Mucosa of descending colon (tissue), 3 donors: ENCODE results near the gene TRAPPC3. TPM values are rescaled to one million over a fixed set of nuclear protein-coding genes. Genes with fewer than 3 reads are reported as not detected.

Source experiments
- ATAC-seq: fragments of 200-7000 bp; cut with Tn5 transposase; one replicate; pipeline ENCODE4 v1.9.1; 2020; ENCODE audit warnings: mild to moderate bottlenecking, moderate library complexity
- DNase-seq, 3 donors: peaks; one replicate each; pipeline ENCODE4 v3.0.0-alpha.2; 2020
- H3K36me3 ChIP-seq: fragments of 200-600 bp; one replicate; pipeline ENCODE4 v1.8.0; 2021; ENCODE audit warnings: low read depth, mild to moderate bottlenecking
- H3K4me1 ChIP-seq: fragments of 200-600 bp; one replicate; pipeline ENCODE4 v1.8.0; 2021; ENCODE audit warnings: low read depth, mild to moderate bottlenecking
- H3K4me3 ChIP-seq: fragments of 200-600 bp; one replicate; pipeline ENCODE4 v1.8.0; 2021; ENCODE audit warnings: mild to moderate bottlenecking
- H3K9me3 ChIP-seq: fragments of 200-600 bp; one replicate; pipeline ENCODE4 v1.8.0; 2021; ENCODE audit warnings: mild to moderate bottlenecking
- CTCF ChIP-seq: fragments of 200-600 bp; IDR thresholded peaks from one replicate; pipeline ENCODE4 v1.8.0; 2022; ENCODE audit warnings: antibody characterized with exemption, mild to moderate bottlenecking
- intact Hi-C, 2 donors: fragments of 100-400 bp; cut with DNase I in 1 of 2; cut with micrococcal nuclease in 1 of 2; formaldehyde crosslinking; loops; one replicate each; pipeline versions ENCODE4 v1.11.0 to v1.11.1; 2022; cut with DNase I, micrococcal nuclease
- total RNA-seq, 3 donors: library from RNA; stranded (reverse); fragmentation: NEBNext Ultra II Directional in 2 of 3; extraction: Animal tissue kit (Norgen Biotek cat#: 25700) in 2 of 3; gene quantifications; one replicate each; pipeline versions ENCODE4 v1.2.1 to v1.2.4, GENCODE V29; 2021 to 2023
- donor health status: DM: no; HTN: no; CAD: no; lungs with moderate emphysema.
- donor health status: DM: no; HTN: no; CAD: no.
- donor health status: DM: no; HTN: yes; CAD: no.

Gene TRAPPC3
- total RNA-seq, 3 donors from 2014 or later = 55.7 to 86.6 (median 57.7) TPM

GRCh38 chr1:36155408-36156328 lies 6.4 kb upstream of the TRAPPC3 start, which contains the start of gene MAP7D1:
Gene MAP7D1 (plus strand): TSS chr1:36156160. CDS start chr1:36156418, 258 bp downstream.
- DNase-seq (peak; percentile 91 to 94 (median 91)), ATAC-seq (peak; percentile 84)
- no peak for TF ChIP-seq CTCF
- intact Hi-C loops = no loop called here
- H3K4me1 ChIP-seq = peaks cover 37% of the 10 kb centered on the region
- no peaks in the 10 kb centered on the region for H3K9me3 ChIP-seq
- no peaks in the 10 kb centered on the region for H3K36me3 ChIP-seq
- H3K4me3 ChIP-seq = peak within 1 kb of the TSS; percentile 98

- intact Hi-C loops = no loop called here
- H3K4me3 ChIP-seq = no peak overlapping the region
- TF ChIP-seq CTCF = no peak
- DNase-seq (peak in 1 of 3 donors; percentile 64), ATAC-seq (no peak)
- peaks cover 40% of the 10 kb centered on the region for H3K4me1 ChIP-seq
- no peaks in the 10 kb centered on the region for H3K9me3 ChIP-seq
- no peaks in the 10 kb centered on the region for H3K36me3 ChIP-seq
Observed at GRCh38 chr1:36154765-36155407, 5.6 kb upstream of the TRAPPC3 start.

GRCh38 chr1:36154335-36154734 lies 5.0 kb upstream of the TRAPPC3 start:
- intact Hi-C loops = no loop called here
- TF ChIP-seq CTCF = no peak
- H3K36me3 ChIP-seq = no peaks in the 10 kb centered on the region
- no peaks in the 10 kb centered on the region for H3K9me3 ChIP-seq
- DNase-seq (no peak), ATAC-seq (no peak)
- H3K4me3 ChIP-seq = no peak overlapping the region
- peaks cover 42% of the 10 kb centered on the region for H3K4me1 ChIP-seq

- H3K4me3 ChIP-seq = no peak overlapping the region
- TF ChIP-seq CTCF = no peak
- ATAC-seq (no peak), DNase-seq (no peak)
- no peaks in the 10 kb centered on the region for H3K36me3 ChIP-seq
- no peaks in the 10 kb centered on the region for H3K9me3 ChIP-seq
- peaks cover 41% of the 10 kb centered on the region for H3K4me1 ChIP-seq
- intact Hi-C loops = no loop called here
Observed at GRCh38 chr1:36153476-36153875, 4.2 kb upstream of the TRAPPC3 start.

GRCh38 chr1:36151845-36152203 lies 2.5 kb upstream of the TRAPPC3 start:
- H3K4me1 ChIP-seq = peaks cover 40% of the 10 kb centered on the region
- ATAC-seq (no peak), DNase-seq (peak in 1 of 3 donors; percentile 72)
- H3K36me3 ChIP-seq = no peaks in the 10 kb centered on the region
- intact Hi-C loops = no loop called here
- TF ChIP-seq CTCF = no peak
- no peak overlapping the region for H3K4me3 ChIP-seq
- no peaks in the 10 kb centered on the region for H3K9me3 ChIP-seq
